Measurements from ENCODE around the gene SCUBE3. TPM values are rescaled to one million over a fixed set of nuclear protein-coding genes. Genes with fewer than 3 reads are reported as not detected.

Gene SCUBE3
- total RNA-seq, 1 donor from 2014 or later: 1.2 TPM

DNA sequence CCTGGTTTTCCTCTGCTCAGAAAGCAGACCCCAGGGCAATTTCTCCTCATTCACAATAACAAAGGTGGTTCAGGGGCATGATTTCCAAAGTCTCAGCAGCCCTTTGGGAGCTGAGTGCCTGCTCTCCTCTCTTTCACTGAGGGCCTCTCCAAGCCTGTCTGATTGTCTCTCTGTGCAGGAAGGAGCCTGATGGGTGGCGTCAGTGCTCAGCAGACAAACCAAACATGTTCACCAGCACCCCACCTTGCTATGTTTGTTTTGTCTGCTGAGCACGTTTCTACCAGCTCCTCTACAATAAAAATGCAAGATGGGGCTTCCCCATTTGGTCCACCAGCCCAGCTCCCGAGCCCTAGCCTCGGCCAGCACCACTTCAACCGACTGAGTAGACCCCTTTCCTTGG is 47.2 kb upstream of the SCUBE3 start:
- Mint-ChIP-seq H3K9me3 (ENCODE audit: unreplicated experiment) (no peaks in the 10 kb centered on the region), H3K36me3 (ENCODE audit: low read depth, unreplicated experiment) (no peaks in the 10 kb centered on the region), H3K27ac (ENCODE audit: unreplicated experiment) (no peak overlapping the region), H3K27me3 (ENCODE audit: unreplicated experiment) (peaks cover 2% of the 10 kb centered on the region), H3K4me1 (ENCODE audit: unreplicated experiment) (no peaks in the 10 kb centered on the region), H3K4me3 (ENCODE audit: unreplicated experiment) (no peak overlapping the region)
- TF ChIP-seq, protein P1, sequence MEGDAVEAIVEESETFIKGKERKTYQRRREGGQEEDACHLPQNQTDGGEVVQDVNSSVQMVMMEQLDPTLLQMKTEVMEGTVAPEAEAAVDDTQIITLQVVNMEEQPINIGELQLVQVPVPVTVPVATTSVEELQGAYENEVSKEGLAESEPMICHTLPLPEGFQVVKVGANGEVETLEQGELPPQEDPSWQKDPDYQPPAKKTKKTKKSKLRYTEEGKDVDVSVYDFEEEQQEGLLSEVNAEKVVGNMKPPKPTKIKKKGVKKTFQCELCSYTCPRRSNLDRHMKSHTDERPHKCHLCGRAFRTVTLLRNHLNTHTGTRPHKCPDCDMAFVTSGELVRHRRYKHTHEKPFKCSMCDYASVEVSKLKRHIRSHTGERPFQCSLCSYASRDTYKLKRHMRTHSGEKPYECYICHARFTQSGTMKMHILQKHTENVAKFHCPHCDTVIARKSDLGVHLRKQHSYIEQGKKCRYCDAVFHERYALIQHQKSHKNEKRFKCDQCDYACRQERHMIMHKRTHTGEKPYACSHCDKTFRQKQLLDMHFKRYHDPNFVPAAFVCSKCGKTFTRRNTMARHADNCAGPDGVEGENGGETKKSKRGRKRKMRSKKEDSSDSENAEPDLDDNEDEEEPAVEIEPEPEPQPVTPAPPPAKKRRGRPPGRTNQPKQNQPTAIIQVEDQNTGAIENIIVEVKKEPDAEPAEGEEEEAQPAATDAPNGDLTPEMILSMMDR (IDR thresholded peaks at IDR 0.05; ENCODE audit: unreplicated experiment): no peak
- no peak for DNase-seq (ENCODE audit: low spot score)

DNA sequence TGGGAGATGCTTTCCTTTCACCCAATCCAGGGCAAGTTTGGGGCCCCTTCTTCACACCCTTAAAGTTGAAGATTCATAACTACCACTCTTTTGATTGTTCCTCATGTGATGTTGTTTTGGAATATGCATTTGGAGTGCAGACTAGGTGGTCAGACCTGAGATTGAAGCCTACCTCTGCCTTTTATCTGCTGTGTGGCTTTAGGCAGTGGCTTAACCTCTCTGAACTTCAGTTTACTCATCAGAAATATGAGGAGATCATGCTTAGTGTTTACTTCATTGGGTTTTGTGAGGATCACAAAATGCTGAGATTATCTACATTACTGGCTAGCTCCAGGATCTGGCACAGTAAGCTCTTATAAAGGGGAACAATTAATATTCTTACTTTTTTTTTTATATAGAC is 46.3 kb upstream of the SCUBE3 start:
- TF ChIP-seq, protein P1 (IDR thresholded peaks at IDR 0.05; ENCODE audit: unreplicated experiment): no peak
- no peak overlapping the region for H3K27ac Mint-ChIP-seq (ENCODE audit: unreplicated experiment)
- no peaks in the 10 kb centered on the region for H3K4me1 Mint-ChIP-seq (ENCODE audit: unreplicated experiment)
- peaks cover 2% of the 10 kb centered on the region for H3K27me3 Mint-ChIP-seq (ENCODE audit: unreplicated experiment)
- no peak for DNase-seq (ENCODE audit: low spot score)
- no peaks in the 10 kb centered on the region for H3K36me3 Mint-ChIP-seq (ENCODE audit: low read depth, unreplicated experiment)
- no peaks in the 10 kb centered on the region for H3K9me3 Mint-ChIP-seq (ENCODE audit: unreplicated experiment)
- H3K4me3 Mint-ChIP-seq (ENCODE audit: unreplicated experiment): no peak overlapping the region

- no peak for DNase-seq (ENCODE audit: low spot score)
- Mint-ChIP-seq H3K36me3 (ENCODE audit: low read depth, unreplicated experiment) (no peaks in the 10 kb centered on the region), H3K27ac (ENCODE audit: unreplicated experiment) (no peak overlapping the region), H3K27me3 (ENCODE audit: unreplicated experiment) (peaks cover 2% of the 10 kb centered on the region), H3K4me1 (ENCODE audit: unreplicated experiment) (peaks cover 3% of the 10 kb centered on the region), H3K4me3 (ENCODE audit: unreplicated experiment) (no peak overlapping the region), H3K9me3 (ENCODE audit: unreplicated experiment) (no peaks in the 10 kb centered on the region)
- TF ChIP-seq, protein P1 (IDR thresholded peaks at IDR 0.05; ENCODE audit: unreplicated experiment): no peak
These were observed 45.3 kb upstream of the SCUBE3 start for GRCh38 chr6:35168461-35168861.

DNA sequence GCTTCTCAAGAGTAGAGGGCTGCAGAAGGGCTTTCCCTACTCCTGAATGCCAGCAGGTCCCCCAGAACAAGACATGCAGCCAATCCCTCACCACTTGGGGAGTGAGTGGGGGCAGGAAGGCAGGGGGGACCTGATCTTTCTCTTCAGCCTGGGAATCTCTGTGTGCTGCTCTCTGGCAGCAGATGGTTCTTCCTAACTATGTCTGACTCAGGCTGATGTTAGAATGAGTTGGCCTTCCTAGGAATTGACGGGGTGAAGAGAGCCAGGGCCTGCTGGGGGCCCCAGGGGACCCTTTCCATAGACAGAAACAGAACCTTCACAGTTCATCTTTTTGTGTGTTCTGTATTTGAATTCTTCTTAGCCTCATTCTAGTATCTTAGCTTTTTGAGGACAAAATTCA is 43.6 kb upstream of the SCUBE3 start:
- H3K27ac Mint-ChIP-seq (ENCODE audit: unreplicated experiment): no peak overlapping the region
- TF ChIP-seq, protein P1 (IDR thresholded peaks at IDR 0.05; ENCODE audit: unreplicated experiment): no peak
- H3K4me3 Mint-ChIP-seq (ENCODE audit: unreplicated experiment): no peak overlapping the region
- H3K36me3 Mint-ChIP-seq (ENCODE audit: low read depth, unreplicated experiment): no peaks in the 10 kb centered on the region
- H3K4me1 Mint-ChIP-seq (ENCODE audit: unreplicated experiment): peaks cover 3% of the 10 kb centered on the region
- H3K9me3 Mint-ChIP-seq (ENCODE audit: unreplicated experiment): no peaks in the 10 kb centered on the region
- H3K27me3 Mint-ChIP-seq (ENCODE audit: unreplicated experiment): peaks cover 2% of the 10 kb centered on the region
- DNase-seq (ENCODE audit: low spot score): no peak

DNA sequence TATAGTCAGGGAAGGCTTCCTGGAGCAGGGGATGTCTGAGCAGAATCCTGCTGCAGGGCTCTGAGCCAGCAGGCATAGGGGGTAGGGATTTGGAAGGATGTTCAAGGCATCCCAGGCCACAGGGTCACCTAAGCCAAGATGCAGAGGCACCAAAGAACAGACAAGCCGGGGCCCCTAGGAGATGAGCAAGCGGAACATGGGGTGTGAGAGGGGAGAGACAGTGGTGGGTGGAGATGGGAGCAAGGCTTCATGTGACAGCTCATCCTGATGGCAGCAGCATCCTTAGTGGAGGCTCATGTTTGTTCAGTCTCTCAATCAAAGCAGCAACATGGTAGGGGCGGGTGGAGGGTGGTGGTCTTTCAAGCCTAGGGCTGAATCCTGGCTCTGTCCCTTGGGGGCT is 42.9 kb upstream of the SCUBE3 start:
- H3K27me3 Mint-ChIP-seq (ENCODE audit: unreplicated experiment): peaks cover 2% of the 10 kb centered on the region
- H3K27ac Mint-ChIP-seq (ENCODE audit: unreplicated experiment): no peak overlapping the region
- no peak overlapping the region for H3K4me3 Mint-ChIP-seq (ENCODE audit: unreplicated experiment)
- H3K9me3 Mint-ChIP-seq (ENCODE audit: unreplicated experiment): no peaks in the 10 kb centered on the region
- H3K4me1 Mint-ChIP-seq (ENCODE audit: unreplicated experiment): peaks cover 3% of the 10 kb centered on the region
- H3K36me3 Mint-ChIP-seq (ENCODE audit: low read depth, unreplicated experiment): no peaks in the 10 kb centered on the region
- no peak for DNase-seq (ENCODE audit: low spot score)
- TF ChIP-seq, protein P1 (IDR thresholded peaks at IDR 0.05; ENCODE audit: unreplicated experiment): no peak
